GM21367 (cell line): ENCODE data around the gene KCNG1.

Experiments
- ATAC-seq: cut with Tn5 transposase; IDR thresholded peaks from one replicate; pipeline ENCODE4 v1.9.1; 2021; ENCODE audit not compliant: unreplicated experiment

KCNG1 gene

DNA sequence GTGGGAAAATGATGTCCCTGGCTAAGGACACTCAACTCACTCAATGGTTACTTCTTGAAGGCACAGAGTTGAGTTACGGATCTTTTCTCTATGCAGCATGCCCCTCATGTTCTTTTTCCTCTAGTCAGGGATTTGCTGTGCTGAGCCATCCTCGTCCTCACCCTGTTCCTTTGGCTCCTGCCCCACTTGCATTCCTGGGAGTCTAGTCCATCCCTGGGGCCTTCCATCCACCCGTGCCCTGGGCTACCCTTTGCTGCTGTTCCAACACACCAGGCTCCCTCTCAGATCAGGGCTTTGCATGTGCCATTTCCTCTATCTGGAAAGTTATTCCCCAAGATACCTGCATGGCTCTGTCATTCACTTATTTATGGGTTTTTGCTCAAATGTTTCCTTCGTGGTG lies 13.3 kb upstream of the KCNG1 start:
- no peak for ATAC-seq

DNA sequence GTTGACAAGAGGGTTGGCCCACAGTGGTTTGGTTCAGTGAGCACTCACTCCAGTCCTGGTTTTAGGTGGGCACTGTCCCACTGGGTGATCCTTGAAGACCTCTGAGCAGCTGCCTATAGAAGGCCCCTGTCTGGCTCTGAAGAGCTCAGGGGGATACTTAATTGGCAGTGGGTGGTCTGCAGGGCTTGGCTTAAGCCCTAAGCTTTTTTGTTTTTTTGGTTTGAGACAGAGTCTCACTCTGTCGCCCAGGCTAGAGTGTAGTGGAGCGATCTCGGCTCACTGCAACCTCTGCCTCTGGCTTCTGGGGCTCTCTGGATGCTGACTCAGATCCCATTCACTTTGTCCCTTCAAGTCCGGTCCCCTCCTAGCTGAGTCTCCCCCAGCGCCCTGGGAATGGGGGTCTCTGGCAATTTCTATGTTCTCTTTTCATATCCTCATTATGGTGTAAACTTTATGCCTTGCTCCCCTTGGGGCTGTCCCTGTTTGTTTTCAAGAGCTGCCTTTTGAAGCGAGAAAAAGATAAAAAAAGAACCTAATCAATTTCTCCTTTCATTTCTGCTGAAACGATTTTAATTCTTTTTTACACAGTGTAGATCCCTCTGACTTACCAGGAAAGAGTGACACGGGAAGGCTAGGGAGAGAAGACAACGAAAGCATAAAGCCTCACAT lies 12.2 kb upstream of the KCNG1 start:
- no peak for ATAC-seq

- ATAC-seq = no peak
Measured at GRCh38 chr20:51034476-51034875, 11.6 kb upstream of the KCNG1 start.

- no peak for ATAC-seq
Measured at GRCh38 chr20:51029963-51030920, 7.3 kb upstream of the KCNG1 start.

GRCh38 chr20:51029556-51029955 lies 6.6 kb upstream of the KCNG1 start:
- ATAC-seq = no peak

GRCh38 chr20:51028616-51029212 lies 5.8 kb upstream of the KCNG1 start:
- no peak for ATAC-seq

DNA sequence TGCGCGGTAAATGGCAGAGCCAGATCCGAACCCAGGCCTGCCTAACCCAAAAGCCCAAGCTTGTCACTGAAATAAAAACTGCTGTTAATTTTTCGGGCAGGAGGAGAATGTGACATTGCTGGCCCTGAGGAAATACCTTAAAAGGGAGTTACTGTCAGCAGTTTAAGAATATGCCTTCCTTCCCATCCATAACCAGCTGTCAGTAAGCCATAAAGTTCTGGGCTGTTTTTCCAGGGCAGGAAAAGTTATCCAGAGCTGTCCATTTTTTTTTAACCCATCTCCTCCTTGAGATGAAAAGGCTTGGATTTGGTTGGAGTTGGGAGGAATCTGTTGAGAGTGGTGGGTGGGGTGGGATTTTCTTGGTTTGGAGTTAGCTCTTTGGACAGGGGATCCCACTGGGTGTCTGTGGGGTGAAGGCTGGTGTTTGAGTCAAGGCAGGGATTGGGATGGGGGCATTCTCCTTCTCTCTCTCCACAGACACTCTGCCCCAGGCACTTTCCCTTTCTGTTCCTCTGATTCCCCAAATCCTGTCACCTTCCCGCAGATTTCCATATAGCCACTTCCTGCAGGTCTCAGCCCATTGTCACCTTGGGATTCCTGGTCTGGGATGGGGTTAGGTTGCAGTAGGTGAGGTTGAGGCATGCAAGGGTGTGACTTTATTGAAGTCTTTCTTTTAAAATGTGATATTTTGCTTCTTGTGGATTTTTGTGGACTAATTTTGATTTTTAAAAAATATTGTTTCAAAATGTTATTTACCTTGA lies 4.3 kb upstream of the KCNG1 start:
- ATAC-seq = no peak

GRCh38 chr20:51026269-51026668 lies 3.4 kb upstream of the KCNG1 start:
- no peak for ATAC-seq

DNA sequence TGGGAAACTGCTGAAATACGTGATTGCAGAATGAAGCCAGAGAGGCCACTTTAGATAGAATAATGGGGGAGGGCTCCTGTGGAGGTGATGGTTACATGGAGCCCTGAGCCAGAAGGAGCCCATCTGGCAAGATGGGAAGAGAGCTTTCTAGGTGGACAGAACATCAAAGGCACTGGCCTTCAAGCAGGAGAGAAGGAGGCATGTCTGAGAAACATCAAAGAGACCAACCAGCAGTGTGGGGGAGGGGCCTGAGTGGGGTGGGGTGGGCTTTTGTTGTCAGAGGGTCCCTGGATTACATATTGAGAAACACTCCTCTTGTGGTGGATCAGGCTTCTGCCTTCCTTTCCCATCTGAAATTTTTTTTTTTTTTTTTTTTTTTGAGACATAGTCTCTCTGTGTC lies 1.9 kb upstream of the KCNG1 start:
- ATAC-seq = no peak

DNA sequence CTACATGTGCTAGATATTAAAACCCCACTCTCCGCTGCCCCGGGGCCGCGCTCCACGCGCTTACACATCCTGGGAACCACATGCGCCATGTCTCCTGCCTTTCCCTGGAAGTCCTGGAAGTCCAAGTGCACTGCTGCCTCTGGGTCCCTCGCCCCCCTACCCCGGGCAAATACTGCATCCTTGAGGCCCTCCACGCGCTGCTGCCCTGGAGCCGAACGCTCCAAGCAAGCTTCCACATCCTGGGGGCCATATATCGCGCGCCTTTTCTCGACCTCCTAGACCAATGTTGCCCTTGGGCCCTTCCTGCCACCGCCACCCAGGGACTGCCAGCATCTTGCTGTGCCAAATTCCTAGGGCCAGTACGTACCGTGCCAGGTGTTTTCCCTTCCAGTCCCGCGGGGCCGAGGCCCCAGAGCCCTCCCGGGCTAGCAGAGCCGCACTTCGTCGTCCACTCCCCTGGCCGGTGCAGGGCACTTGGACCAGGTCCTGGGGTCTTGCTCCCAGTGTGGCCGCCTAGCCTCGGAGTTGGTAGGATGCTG lies 779 bp upstream of the KCNG1 start:
- ATAC-seq = no peak

DNA sequence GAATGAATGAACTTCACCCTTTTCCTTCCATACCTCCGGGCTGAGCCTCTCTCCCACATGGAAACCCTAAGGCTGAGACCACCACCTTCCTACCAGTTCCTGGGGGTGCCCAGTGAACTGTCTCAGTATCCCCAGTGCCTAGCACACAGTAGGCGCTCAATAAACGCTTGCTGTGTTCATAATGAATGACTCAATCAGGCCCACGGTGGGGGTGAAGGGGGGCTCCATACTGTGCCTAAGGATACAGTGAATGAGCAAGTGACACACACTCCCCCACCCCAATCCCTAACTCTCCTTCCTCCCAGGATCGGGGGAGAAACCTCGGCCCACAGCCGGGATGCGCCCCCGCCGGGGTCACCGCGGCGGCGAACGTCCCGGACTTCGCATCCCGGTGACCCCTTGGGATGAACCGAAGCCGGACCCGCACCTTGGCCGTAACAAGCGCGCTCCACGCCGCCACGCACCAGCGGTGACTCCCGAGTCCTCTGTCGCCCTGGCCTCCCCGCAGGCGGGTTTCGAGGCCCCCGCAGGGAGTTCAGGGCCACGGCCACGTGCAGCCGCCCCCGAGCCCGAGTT lies 592 bp downstream of the KCNG1 start:
- ATAC-seq = no peak

GRCh38 chr20:51021067-51022025 lies 1.6 kb downstream of the KCNG1 start:
- no peak for ATAC-seq

DNA sequence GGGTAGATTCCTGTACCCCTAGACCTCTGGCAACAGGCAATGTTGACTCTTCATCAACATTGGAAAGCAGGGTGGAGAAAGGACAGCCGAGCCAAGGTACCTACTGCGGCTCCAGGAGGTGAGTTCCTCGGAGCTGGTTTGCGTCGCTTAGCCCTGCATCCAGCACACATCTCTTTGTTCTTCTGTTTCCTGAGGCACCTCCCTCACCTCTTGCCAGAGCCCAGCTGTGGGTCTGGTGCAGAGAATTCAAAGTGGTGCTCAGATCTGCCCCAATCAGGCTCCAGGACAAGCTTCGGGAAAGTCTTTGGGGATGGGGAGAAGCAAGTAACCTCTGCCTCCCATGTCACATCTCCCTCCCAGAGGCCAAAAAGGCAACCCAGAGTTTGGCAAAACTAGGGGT lies 2.2 kb downstream of the KCNG1 start:
- ATAC-seq = no peak

- ATAC-seq = no peak
Measured at GRCh38 chr20:51019656-51020592, 3.0 kb downstream of the KCNG1 start.

GRCh38 chr20:51017251-51017650 lies 5.7 kb downstream of the KCNG1 start:
- no peak for ATAC-seq

DNA sequence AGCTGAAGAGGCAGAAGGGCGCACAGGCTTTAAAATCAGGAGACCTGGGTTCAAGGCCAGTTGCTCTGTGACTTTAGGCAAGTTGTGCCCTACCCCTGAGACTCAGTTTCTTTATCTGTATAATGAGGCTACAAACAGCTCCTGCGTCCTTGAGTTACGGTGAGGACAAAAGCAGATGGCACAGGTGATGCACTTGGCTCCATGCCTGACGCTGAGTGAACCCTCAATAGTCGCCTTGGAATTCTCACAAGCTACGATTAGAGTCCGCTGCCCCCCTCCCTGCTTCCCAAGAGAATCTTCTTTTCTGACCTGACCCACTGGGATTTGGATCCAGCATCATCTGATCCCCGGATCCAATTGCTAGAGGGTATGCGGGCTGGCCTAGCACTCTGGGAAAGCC lies 6.4 kb downstream of the KCNG1 start:
- no peak for ATAC-seq

DNA sequence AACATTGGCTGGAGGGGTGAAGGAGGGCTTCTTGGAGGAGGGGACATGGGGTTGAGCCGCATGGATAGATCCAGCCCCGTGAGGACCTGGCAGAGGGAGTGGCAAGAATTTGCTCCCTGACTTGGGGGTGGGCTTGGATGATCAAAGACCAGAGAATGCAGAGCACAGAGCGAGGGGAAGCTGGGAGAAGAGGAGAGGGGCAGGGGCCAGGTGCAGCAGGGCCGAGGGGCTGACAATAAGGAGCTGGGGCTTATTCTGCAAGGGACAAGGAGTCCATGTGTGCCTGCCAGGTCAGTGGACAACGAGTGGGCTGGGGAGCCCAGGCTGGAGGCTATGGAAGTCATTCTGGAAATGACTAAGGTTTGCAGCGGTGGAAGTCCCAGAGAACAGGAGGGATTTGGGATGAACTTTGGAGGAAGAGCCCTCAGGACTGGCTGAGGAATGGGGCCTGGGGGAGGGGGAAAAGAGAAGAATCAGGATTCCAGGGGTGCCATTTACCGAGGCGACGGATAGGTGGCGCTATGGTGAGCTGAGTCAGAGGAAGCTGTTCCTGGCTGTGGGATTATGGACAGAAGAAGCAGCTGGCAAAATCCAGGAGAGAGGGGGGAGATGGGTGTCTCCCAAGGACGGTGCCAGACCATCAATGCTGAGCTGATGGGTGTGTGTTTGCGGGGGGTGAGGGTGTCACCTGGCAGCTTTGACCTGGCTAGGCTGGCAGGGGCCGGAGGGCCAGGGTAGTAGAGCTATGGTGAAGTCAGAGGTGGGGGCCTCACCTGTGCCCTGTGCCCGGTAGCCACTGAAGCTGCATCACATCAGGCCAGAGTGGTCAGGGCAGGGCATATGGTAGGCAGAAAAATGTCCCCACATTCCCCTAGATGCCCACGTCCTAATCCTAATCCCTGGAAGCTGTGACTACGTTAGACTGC lies 7.8 kb downstream of the KCNG1 start:
- no peak for ATAC-seq
